Hepatocyte (in vitro differentiated cells): ENCODE results near the gene RAP1GAP2.

ENCODE experiments used
- CTCF ChIP-seq: fragments of 200-600 bp; sonication (generic); IDR thresholded peaks from 2 replicates; pipeline ENCODE4 v1.5.1; 2016; ENCODE audit warnings: antibody characterized with exemption, mild to moderate bottlenecking; ENCODE audit not compliant: poor library complexity
- EZH2 ChIP-seq: fragments of 200-600 bp; sonication (generic); IDR thresholded peaks from 2 replicates; pipeline ENCODE4 v1.6.1; 2016; ENCODE audit warnings: antibody characterized with exemption, mild to moderate bottlenecking, borderline replicate concordance

DNA sequence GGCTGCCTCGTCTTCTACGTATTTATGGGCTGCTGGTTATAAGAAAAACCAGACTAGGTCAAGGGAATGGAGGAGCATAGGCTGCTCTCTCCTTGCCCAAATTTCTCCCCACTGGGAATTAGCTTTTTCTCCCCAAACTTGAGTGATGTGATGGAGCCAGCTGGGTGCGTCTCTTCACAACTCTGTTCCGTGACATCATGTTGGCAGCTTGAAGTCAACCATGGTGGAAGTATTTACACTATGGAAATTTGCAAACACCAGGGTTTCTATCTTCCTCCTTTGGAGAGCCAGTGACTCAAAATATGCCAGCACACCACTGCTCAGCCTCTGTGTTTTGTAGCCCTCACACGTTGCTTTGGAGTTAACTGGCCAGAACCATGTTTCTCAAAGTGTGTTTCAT, 189.1 kb downstream of the RAP1GAP2 start:
- TF ChIP-seq CTCF = no peak
- TF ChIP-seq EZH2 = no peak
